OCI-LY3 (cell line): Measurements from ENCODE around the gene OR6B1.

Experiments
- EZH2phosphoT487 ChIP-seq: fragments of 200-600 bp; shearing (Covaris generic); IDR thresholded peaks from 2 replicates; pipeline ENCODE4 v1.6.1; 2018; ENCODE audit warnings: antibody characterized with exemption, mixed run types, low read depth
- TF ChIP-seq, protein P1 (sequence below): fragments of 200-600, 300-600 bp; sonication (generic); IDR thresholded peaks from 2 replicates; pipeline ENCODE4 v1.5.1; 2014; ENCODE audit warnings: antibody characterized with exemption, low read length, low read depth

DNA sequence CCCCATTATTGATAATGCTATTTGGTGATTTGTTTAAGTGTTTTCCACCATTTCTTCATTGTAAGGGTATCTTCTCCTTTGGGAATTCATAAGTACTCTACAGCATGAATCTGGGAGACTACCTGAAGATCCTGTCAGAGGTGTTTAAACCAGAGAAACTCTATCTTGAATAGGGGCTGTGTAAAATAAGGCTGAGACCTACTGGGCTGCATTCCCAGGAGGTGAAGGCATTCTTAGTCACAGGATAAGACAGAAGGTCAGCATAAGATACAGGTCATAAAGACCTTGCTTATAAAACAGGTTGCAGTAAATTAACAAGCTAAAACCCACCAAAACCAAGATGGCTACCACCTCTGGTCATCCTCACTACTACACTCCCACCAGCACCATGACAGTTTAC is 35.3 kb downstream of the OR6B1 start:
- TF ChIP-seq, protein P1, sequence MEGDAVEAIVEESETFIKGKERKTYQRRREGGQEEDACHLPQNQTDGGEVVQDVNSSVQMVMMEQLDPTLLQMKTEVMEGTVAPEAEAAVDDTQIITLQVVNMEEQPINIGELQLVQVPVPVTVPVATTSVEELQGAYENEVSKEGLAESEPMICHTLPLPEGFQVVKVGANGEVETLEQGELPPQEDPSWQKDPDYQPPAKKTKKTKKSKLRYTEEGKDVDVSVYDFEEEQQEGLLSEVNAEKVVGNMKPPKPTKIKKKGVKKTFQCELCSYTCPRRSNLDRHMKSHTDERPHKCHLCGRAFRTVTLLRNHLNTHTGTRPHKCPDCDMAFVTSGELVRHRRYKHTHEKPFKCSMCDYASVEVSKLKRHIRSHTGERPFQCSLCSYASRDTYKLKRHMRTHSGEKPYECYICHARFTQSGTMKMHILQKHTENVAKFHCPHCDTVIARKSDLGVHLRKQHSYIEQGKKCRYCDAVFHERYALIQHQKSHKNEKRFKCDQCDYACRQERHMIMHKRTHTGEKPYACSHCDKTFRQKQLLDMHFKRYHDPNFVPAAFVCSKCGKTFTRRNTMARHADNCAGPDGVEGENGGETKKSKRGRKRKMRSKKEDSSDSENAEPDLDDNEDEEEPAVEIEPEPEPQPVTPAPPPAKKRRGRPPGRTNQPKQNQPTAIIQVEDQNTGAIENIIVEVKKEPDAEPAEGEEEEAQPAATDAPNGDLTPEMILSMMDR: no peak
- TF ChIP-seq EZH2phosphoT487: no peak
